HS-5 (cell line): ENCODE results near the gene ZNF213.
"Not testable (repeated sequence)": the region's sequence is repeated elsewhere in the genome, so short reads cannot be mapped to it uniquely, and the experiment has no call there.

Source experiments
- DNase-seq: peaks from one replicate; pipeline ENCODE4 v3.0.0-alpha.2; 2012; ENCODE audit warnings: low read depth

Gene ZNF213

DNA sequence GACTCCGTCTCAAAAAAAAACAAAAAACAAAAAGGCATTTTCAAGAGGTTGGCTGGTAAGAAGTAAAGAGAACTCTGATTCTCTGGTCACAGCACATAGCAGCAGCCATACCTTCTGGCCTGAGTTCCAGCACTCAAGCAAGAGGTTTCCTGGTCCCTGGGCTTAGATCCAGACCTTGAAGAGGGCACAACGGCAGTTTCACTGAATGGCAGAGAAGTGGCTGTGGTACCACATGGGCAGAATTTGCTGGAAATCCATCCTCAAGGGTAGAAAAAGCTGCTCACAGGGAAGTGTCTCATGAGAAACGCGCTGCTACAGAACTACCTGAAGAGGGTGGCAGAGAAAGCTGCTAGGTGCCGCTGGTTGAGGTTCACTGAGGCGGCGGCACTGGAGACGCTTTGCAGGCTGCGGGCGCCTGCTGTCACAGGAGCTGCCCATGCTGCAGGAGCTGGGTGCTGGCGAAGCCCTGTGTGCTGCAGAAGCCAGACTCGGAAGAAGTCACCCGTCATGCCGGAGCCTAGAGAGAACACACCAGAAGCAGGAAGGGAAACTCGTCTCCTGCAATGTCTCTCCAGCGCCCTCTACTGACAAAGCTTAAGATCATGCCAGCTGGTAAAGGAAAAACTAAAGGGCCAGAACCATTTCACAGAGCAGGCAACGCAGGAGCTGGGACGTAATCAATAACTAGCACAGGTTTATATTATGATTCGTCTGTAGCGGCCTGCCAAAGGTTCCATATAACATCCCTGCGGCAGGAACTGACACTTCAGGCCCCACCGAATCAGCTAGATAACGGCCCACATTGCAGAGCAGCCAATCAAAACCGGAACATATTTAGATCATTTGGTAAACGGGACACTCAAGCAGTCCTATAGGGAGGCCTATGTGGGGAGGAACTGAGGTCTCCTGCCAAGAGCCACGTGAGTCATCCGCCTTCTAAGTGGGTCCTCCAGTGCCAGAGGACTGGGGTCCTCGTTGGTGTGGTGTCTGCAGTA, 5.4 kb upstream of the ZNF213 start:
- no peak for DNase-seq

DNA sequence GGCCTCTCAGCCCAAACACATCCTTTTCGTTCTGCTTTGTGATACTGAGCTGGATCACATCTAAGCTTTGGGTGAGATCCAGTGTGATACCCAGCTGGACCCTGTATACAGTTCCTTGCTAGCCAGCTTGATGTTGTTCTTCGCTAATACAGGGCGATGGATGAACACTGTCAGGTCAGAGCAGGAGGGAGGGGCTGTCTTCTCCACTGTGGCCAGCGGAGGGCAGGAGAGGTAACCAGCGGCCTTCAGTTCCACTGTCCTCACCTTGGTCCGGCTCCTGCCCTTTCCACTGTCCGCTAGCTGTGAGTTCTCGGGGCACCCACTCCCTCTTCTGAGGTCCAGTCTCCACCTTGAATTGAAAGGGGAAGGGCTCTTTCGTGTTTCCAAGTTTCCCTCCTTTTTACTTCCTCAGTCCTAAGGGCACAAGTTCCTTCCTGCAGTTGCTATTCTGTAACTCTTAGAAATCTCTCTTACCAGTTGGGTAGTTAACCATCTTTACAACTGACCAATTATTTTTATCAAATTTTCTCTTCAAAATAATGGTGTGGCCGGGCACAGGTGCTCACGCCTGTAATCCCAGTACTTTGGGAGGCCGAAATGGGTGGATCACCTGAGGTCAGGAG, 3.0 kb upstream of the ZNF213 start:
- no peak for DNase-seq

GRCh38 chr16:3133844-3134243, 985 bp upstream of the ZNF213 start:
- DNase-seq, result no peak

DNA sequence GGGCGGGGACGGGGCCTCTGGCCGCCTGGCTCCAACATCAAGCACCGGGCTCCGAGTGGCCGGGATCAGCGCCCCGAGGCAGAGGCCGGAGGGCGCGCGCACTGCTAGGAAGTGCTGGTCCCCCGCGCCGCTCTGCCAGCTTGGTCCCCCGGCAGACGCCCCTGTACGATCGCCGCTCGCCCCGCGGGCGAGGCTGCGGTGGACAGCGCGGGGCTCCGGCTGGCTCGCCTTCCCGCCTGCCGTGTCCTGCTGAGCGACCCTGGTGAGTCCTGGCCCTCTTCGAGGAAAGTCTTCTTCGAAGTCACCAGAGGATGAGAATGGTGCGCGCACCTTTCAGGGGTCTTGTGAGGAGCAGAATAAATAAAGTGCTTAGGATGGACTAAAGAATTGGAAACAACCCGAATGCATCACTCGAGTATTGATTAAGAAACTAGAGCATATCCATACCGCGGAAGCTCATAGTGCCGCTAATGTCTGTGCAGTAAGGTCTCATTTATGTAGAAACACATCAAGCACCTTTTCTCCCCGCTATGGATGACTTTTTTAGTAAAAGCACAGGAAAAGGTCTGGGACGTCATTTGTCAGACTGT, 392 bp downstream of the ZNF213 start:
- no peak for DNase-seq

GRCh38 chr16:3137267-3137666, 2.4 kb downstream of the ZNF213 start:
- DNase-seq, result no peak

GRCh38 chr16:3138342-3138741, 3.5 kb downstream of the ZNF213 start:
- DNase-seq, result no peak

GRCh38 chr16:3138823-3139426, 4.1 kb downstream of the ZNF213 start:
- no peak for DNase-seq

- not testable (repeated sequence) for DNase-seq
These were observed 4.7 kb downstream of the ZNF213 start for GRCh38 chr16:3139561-3139960.

DNA sequence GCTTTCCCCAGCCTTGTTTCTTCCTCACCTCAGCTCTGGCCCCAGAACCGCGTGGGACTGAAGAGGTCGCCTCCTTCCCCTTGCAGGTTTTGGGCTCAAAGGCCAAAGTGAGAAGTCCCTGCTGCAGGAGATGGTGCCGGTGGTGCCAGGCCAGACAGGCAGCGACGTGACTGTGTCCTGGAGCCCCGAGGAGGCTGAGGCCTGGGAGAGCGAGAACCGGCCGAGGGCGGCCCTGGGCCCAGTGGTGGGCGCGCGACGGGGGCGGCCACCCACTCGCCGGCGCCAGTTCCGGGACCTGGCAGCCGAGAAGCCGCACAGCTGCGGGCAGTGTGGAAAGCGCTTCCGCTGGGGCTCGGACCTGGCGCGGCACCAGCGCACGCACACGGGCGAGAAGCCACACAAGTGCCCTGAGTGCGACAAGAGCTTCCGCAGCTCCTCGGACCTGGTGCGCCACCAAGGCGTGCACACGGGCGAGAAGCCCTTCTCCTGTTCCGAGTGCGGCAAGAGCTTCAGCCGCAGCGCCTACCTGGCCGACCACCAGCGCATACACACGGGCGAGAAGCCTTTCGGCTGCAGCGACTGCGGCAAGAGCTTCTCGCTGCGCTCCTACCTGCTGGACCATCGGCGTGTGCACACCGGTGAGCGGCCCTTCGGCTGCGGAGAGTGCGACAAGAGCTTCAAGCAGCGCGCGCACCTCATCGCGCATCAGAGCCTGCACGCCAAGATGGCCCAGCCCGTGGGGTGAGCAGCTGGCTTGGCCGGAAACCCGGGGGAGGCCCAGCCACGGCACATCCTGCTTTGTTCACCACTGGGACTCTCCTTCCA, 6.0 kb downstream of the ZNF213 start:
- DNase-seq, result no peak

DNA sequence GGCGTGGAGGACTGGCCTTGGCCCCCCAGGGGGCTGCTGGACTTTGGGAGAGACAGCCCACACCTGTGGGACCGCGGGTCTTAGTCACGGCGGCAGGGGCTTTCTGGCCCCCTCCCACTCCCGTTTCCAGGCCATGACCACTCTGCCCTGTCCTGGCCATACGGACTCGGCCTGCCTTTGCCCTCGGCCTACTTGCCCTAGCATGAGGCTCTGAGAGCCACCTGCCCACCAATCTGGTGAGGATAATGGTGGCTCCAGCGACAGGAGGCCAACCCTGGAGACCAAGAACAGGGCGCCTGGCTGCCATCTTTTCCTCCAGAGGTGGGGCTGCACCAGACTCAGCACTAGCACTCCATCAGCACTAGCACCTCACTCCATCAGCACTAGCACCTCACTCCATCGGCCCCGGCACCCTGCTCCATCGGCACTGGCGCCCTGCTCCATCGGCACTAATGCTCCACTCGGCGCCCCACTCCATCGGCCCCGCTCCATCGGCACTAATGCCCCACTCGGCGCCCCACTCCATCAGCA, 7.0 kb downstream of the ZNF213 start:
- no peak for DNase-seq

DNA sequence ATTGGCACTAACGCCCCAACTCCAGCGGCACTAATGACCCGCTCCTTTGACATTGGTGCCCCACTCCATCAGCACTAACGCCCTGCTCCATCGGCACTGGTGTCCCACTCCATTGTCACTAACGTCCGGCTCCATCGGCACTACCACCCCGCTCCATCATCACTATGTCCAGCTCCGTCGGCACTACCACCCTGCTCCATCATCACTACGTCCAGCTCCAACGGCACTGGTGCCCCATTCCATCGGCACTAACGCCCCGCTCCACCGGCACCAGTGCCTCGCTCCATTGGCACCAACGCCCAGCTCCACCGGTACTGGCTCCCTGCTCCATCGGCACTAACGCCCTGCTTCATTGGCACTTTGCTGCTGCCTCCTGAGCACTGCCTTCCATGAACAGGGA, 7.5 kb downstream of the ZNF213 start:
- DNase-seq, result no peak

DNA sequence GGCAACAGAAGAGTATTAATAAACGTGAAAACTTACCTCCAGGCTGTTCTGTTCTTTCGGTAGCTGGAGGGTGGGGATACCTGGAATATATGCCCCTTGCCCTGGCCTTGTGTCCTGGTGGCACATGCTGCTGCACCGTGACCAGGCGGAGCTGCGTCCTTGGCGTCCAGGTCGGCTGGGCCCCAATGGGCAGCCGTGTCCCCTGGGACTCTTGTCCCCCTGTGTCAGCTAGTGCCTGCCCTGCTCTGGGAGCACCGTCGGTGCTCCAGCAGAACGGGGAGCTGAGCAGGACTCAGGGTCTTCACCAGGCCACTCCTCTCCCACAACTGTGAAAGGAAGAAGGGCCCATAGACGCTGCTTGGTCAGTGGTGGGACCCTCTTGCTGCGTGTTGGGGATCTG, 7.9 kb downstream of the ZNF213 start:
- DNase-seq, result no peak

DNA sequence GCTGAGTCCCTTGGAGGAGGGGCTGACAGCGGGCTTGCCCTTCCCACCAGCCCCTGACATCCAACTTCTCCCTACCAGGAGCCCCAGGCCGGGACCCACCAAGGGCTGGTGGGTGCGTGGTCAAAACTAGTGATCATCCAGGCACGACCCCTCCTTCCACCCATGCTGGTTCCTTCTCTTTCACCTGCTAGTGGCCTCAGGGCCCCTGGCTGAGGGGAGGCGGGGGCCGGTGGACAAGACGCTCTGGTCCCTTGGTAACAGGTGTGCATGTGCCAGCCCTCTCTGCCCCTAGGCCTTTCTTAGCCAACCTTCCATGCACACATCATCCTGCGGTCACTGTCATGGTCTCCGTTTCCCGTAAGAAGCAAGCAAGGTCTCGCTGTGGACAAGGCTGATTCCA, 8.4 kb downstream of the ZNF213 start:
- no peak for DNase-seq

GRCh38 chr16:3143598-3144320, 8.9 kb downstream of the ZNF213 start:
- no peak for DNase-seq

GRCh38 chr16:3144321-3144983, 9.6 kb downstream of the ZNF213 start:
- no peak for DNase-seq

- no peak for DNase-seq
These were observed 10.3 kb downstream of the ZNF213 start for GRCh38 chr16:3145151-3145550.

DNA sequence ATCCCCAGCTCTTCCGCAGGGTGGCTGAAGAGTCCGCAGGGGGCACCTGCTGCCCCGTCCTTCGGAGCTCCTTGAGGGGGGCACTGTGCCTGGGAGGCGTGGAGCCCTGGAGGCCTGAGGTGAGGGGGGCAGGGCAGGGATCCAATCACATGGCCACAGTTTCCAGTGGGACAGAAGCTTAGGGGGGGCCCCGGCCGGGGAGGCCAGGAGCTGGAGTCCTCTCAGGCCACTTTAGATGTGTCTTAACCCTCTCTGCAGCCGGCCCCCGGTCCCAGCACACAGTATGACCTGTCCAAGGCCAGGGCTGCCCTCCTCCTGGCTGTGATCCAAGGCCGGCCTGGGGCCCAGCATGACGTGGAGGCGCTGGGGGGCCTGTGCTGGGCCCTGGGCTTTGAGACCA, 10.8 kb downstream of the ZNF213 start:
- no peak for DNase-seq

GRCh38 chr16:3147046-3147756, 12.4 kb downstream of the ZNF213 start:
- DNase-seq, result no peak

DNA sequence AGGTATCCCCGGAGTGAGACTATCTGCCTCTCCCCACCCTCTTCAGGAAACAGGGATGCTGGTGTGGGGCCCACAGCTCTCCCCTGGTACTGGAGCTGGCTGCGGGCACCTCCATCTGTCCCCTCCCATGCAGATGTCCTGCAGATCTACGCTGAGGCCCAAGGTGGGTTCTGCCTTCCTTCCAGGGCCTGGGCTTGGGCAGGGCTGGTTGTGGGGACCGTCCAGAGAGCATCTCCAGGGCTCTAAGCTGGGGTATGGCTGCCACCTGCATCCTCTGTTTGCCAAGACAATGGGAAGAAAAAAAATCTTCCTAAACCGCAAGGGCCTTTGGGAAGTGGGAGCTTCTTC, 12.9 kb downstream of the ZNF213 start:
- no peak for DNase-seq
